IPS-18c (cell line): ENCODE measurements around the gene GFI1B.

Experiments used
- H3K4me3 ChIP-seq: 2 replicates; pipeline ENCODE4 v1.7.0; 2013; ENCODE audit warnings: low read depth, mild to moderate bottlenecking, low read length, moderate library complexity; ENCODE audit not compliant: insufficient read depth
- H3K9me3 ChIP-seq: one replicate; pipeline ENCODE4 v1.6.1; 2013; ENCODE audit warnings: mild to moderate bottlenecking, low read length, moderate library complexity; ENCODE audit not compliant: control insufficient read depth, insufficient read depth

GFI1B gene

DNA sequence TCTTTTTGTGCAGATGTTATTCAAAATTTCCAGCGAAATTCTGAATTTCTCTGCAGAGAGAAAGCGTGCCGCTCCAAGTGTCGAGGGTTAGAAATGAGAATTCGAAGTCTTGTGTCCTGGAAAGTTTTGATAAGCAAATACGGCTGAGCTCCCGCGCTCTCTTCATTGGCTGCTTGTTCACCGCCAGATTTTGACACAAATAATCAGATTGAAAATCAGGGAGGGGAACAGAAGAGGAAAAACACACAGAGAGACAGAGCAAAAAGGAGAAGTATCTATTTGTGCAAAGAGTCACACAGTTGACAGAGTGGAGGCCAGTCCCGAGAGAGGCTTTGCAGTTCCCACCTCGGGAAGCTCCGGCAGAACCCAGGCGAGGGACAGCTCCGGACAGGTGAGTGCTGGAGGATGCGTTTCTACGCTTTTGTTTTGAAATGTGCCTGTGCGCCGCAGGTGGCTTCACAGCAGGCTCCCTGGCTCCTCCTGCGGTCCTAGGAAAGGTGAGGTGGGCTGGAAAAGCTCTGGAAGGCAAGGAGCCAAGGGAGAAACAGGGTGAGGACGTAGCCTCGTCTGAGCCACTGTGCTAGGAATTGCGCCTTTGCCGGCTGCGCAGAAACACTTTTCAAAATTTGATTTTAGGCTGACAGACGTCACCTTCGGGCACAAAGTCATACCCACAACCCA lies at the start of gene GFI1B:
Gene GFI1B (plus strand): TSS at position 244 of the 681 bp plus-strand sequence. CDS start 7,985 bp downstream, outside the sequence.
- no peak within 1 kb of the TSS for H3K4me3 ChIP-seq

DNA sequence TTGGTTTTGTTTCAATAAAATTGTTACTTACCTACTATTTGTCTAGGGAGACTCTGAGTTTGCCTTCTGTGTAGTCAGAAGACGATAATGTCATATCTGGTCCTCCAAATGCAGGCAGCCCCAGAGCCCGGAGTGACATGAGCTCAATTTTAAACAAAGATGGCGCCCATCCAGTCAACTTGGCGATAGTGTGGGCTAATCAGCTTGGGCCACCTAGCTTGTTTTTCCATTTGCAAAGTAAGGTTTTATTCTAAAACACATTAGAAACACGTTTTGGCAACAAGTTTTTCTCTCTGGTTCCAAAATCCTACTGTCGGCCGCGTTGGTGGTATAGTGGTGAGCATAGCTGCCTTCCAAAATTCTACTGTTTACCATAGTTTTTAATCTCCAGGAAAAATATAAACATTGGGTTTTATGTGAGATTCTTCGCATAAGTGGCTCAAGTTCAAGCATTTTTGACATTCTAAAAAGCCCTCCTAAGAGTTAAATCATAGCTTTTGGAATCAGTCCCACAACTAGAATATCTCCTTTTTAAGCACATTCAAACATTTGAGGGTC lies 47.2 kb upstream of the GFI1B start:
- Histone ChIP-seq H3K4me3 (no peak overlapping the region), H3K9me3 (peaks cover 2% of the 10 kb centered on the region)

More for the DNA sequence above, at the start of gene GFI1B:
- peaks cover 2% of the 10 kb centered on the region for H3K9me3 ChIP-seq

DNA sequence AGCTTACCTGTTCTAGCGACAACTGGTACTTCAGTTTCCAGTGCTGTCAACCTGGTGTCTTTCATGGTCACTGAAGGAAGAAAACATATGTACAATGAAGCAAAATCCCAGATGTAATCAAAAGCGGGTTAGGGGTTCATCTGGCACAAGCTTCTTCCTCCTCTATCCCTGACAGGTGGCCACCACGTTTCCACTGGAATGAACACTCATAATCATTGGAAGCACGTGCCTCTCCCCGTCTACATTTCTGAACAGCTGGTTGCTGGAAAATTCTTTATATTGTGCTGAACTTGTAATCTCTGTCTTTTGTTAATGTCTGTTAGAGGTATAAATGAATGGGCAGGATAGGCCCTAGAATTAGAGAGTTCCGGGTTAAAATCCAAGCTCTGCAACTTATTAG lies 43.5 kb upstream of the GFI1B start:
- peaks cover 2% of the 10 kb centered on the region for H3K9me3 ChIP-seq
- no peak overlapping the region for H3K4me3 ChIP-seq

DNA sequence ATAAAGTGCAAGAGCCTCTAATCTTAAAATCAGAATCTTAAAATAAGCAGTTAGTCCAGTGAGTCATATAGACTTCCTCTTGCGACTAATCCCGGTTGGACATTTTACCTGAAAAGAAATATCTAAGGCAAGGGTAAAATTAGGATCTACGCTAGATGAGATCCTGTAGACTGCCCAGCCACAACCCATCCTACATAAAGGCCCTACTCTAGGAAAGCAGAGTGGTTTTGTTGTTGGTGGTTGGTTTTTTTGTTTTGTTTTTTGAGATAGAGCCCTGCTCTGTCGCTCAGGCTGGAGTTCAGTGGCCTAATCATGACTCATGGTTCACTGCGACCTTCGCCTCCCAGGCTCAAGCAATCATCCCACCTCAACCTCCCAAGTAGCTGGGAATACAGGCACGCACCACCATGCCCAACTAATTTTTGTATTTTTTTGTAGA lies 41.0 kb upstream of the GFI1B start:
- Histone ChIP-seq H3K4me3 (no peak overlapping the region), H3K9me3 (peaks cover 2% of the 10 kb centered on the region)

DNA sequence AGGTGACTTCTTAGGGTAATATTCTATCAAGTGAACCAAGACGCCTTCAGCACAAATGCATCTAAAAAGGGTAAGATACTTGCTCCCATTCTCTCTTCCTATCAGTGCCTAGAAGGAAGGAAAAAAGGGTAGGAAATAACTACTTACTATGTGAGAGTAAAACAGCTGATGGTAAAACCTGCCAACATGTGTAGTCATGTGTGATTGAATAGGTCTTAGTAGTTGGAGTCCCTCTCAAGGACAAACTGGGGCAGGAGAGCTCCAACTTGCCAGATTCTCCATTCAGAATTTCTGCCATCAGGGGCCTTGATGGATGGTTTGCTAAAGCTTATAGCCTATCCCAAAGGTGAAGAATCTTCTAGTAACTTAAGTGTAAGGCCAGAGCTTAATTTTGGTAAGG lies 39.3 kb upstream of the GFI1B start:
- Histone ChIP-seq H3K4me3 (no peak overlapping the region), H3K9me3 (no peaks in the 10 kb centered on the region)

DNA sequence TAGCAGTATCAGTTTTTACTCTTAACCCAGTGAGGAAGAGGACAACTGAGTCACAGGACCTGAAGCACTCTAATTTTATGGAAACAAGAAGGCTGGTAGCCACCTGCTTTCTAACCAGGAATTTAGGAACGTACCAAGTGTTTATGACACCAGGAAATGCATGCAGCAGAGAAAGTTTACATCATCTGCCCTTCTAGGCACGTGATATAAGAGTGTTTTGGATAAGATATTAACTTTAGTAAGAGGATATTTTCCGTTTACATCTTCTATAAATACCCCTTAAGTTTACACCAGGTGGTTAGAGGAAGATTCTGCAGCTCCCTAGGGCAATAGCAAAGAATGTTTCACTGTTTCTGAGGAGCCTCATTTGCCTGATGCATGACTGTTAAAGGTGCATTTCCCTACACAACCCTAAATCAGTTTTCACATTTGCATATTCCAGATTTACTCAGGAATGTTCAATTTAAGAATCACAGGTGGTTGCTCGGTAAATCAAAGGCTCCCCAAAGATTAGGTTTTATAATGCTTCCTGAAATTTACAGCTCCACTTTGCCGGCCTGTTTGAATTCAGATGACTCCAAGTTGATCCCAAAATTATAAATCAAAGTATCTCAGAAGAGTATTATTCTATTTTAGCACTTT lies 35.8 kb upstream of the GFI1B start:
- Histone ChIP-seq H3K4me3 (no peak overlapping the region), H3K9me3 (no peaks in the 10 kb centered on the region)

DNA sequence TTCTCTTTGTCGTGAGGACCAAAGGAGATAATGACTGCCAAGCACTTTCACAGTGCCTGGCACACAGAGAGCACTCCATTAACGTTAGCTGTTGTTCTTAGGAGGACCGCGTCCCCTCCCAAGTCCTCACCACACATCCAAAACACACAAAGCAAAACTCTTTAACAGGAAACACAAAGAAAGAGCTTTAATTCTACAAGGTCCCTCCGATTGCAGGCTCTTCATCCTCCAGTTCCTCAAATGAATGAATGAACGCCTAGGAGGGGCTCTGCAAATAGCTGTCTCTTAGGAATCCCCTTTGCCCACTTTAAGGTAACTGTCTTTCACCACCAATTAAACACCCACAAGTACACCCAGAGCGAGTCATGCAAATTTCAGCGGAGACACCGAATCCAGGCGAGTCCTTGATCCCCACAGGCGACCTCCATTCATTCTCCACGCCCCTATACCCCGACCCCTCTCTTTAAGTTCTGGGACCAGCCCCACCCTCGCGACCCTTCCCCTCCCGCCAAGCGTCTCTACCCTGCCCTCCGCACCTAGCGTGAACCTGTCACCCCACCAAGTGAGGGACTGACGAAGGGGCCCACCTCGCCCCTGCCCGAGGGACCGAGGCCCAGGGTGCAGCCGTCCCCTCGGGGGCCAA lies 34.7 kb upstream of the GFI1B start:
- Histone ChIP-seq H3K9me3 (no peaks in the 10 kb centered on the region), H3K4me3 (peak overlapping the region; percentile 86)

DNA sequence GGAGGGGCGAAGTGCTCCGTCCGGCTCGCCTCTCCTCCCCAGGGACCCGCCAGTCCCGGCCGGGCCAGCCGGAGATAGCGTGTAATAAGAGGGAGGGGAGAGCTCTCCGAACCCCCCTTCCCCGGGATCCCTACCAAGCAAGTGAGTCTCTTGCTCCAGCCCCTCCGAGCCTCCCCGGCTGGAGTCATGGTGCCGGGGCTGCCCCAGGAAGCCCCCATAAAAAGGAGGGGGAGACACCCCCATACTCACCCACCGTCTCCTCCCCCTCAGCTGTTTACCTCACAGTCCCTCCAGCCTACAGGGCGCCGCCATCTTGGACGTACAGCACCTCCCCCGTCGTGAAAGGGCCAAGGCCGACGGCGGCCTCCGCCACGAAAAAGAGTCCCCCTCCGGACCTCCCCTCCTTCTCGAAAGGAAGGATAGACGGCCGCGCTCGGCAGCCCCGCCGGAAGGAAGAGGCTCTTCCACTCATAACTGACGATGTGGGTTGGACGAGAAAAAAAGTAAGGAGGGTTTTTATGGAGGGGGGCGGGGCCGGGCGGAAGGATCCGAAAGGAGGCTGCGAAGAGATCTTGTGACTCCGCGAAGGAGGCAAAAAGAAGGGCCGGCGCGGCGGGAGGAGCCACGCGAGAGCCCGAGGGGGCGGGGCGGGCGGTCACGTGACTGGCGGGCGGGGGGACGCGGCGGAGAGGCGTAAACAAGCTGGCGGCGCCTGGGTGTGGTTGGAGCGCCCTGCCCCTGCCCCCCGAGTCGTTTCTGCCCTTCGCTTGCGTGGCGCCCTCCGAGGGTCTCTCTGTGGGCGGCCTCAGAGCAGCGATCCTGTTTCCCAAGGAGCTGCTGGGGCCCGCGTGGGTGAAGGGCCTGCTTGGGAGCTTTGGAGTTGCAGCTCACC lies 34.0 kb upstream of the GFI1B start, which contains the start of gene TSC1:
Gene TSC1 (minus strand): TSS at position 323 of the 892 bp plus-strand sequence. CDS start 15,744 bp downstream, outside the sequence.
- peak within 1 kb of the TSS; percentile 86 for H3K4me3 ChIP-seq
- no peaks in the 10 kb centered on the region for H3K9me3 ChIP-seq

DNA sequence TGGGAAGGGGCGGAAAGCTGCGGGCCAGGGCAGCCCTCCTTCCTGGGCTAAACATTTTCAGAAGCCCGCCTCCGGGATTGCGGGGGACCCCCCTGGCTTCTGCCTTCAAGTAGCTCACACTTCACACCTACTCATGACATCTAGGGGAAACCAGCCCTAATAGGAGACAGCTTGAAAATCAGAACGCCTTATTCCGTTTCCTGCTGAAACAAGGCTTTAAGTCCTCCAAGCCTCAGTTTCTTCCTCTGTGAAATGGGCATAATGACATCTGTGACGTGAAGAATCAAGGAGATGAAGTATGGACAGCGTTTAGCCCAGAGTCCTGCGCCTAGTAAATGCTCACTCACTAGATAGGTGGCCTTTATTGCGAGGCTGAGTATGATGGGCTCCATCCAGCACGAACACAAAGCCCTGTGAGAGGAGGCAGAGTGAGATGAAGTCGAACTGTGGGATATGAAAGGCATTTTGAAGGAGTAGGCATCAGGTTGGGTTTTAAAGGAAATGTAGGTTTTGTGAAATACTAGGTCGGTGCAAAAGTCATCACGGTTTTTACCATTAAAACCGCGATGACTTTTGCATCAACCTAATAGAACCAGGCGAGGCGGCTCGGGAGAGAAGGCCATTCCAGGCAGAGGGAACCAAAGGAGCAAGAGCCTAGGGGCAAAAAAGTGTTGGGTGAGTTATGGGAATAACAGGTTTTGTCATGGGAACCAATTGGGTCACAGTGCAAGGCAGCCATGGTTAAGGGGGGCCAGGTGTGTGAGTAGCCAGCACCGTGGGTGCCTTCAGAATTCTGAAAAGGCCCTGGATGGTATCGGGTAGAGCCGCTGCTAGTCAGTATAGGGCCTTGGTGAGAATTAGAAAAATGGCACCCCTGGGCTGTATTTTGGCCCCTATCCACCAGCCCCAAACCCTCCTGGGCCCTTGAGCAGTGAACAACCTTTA lies 33.0 kb upstream of the GFI1B start:
- Histone ChIP-seq H3K9me3 (no peaks in the 10 kb centered on the region), H3K4me3 (peak overlapping the region; percentile 59)

DNA sequence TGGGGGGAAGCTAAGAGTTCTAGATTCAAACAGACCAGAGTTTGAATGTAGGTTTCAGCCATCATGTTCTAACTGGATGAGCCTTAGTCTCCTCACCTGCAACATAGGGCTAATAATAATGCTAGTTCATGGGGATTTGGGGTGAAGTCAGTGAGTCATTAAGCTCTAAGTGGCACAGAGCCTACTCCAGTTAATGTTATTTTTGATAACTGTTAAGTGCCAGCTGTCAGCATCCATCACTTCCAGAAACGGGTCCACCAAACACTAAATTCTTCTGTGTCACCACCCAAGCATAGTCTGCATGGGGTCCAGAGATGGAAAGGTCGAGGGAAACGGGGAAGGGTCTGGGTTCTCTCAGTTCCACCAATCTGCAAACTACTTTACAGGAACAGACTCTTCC lies 32.3 kb upstream of the GFI1B start:
- H3K4me3 ChIP-seq = no peak overlapping the region
- H3K9me3 ChIP-seq = no peaks in the 10 kb centered on the region

DNA sequence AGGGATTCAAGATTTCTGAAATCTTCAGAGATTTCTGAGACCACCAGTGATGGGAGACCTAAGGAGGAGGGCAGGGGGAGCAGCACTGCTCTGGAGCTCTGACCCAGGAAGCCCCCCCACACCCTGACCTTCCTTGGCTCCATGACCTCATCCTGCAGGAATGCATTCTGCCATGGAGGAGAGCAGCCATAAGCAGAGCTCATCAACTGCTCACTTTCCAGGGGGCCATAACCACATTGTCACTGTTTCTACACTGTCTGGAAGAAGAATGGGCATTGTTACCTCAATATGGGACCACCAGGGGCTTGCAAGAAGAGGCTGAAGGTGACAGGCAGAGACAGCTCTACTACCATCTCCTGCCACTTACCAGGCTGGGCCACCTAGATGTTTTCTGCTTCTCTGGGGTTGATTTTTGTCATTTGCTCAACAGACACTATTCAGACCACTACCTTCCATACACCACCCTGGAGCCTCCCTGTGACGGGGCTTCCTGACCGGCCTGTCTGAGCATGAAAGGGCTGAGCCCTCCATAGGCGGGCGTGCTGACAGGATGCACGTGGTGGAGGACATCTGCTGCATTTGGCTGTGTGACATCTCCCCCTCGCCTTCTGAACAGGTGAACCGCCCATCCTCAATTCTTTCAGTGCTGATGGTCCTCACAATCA lies 31.7 kb upstream of the GFI1B start:
- Histone ChIP-seq H3K4me3 (no peak overlapping the region), H3K9me3 (no peaks in the 10 kb centered on the region)

DNA sequence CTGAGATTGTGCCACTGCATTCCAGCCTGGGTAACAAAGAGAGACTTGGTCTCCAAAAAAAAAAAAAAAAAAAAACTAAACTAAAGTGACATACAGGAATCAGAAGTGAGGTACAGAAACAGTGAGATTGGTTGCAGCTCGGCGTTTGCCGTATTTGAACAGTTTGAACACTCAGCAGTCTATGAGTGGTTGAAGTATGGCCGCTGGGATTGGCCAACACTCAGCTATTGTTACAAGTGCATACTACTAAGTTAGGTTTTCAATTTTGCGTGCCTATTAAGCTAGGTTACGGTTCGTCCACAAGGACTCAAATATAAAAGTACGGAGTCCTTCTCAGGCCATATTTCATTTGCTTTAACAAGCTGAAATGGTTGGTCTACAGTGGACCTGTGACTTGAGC lies 30.7 kb upstream of the GFI1B start:
- no peaks in the 10 kb centered on the region for H3K9me3 ChIP-seq
- H3K4me3 ChIP-seq = no peak overlapping the region

DNA sequence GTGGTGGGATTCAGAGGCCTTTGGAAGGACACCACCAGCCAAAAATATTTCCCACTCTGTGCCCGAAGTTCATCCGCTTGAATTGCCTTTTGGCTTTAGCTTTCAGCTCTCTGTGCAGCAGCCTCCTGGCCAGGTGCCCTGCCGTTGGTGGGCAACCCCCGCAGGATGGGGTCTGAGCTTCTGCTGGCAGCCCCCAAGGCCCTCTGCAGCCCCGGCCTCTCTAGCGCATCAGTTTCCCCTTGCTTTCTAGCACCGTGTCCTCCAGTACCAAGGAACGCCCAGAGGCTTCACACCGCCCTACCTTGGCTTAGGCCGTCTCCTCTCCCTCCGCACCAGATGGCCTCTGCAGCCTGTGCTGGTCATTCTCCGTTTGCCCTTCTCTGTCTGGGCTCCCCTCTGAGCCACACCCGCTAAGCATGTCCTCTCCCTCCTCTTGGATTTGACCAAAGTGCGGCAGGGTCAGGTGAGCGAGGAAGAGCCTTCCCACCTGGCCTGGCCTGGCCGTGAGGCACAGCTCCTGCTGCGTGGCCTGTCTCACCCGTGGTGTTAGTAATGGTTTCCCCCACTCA lies 29.9 kb upstream of the GFI1B start:
- Histone ChIP-seq H3K9me3 (no peaks in the 10 kb centered on the region), H3K4me3 (no peak overlapping the region)

DNA sequence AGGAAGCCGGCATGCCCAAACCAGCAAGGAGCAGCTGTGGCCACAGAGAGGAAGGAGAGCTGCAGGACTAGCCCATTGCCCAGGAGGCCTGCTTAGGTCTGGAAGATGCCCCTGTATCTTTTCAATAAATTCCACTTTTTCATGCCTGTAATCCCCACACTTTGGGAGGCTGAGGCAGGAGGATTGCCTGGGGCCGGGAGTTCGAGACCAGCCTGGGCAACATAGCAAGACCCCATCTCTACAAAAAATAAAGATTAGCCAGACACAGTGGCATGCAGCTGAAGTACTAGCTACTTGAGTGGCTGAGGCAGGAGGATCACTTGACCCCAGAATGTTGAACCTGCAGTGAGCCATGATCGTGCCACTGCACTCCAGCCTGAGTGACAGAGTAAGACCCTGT lies 28.8 kb upstream of the GFI1B start:
- Histone ChIP-seq H3K9me3 (no peaks in the 10 kb centered on the region), H3K4me3 (no peak overlapping the region)

DNA sequence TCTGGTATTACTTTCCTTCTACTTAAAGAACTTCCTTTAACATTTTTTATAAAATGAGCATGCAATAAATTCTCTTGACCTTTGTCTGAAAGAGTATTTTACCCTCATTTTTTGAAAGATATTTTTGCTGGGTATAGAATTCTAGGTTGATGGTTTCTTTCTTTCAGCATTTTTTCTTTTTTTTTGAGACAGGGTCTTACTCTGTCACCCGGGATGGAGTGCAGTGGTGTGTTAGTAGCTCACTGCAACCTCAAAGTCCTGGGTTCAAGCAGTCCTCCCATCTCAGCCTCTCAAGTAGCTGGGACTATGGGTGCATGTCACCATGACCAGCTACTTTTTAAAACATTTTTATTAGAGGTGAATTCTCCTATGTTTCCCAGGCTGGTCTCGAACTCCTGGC lies 23.4 kb upstream of the GFI1B start:
- H3K9me3 ChIP-seq = peaks cover 3% of the 10 kb centered on the region
- no peak overlapping the region for H3K4me3 ChIP-seq
